SJCRH30 (cell line): ENCODE data around the gene USP6. TPM values are rescaled to one million over a fixed set of nuclear protein-coding genes. Genes with fewer than 3 reads are reported as not detected.
"Not testable (repeated sequence)": the region's sequence is repeated elsewhere in the genome, so short reads cannot be mapped to it uniquely, and the experiment has no call there.

Source experiments
- DNase-seq, 2 experiments: peaks; one replicate each; pipeline ENCODE4 v3.0.0-alpha.2; 2015 to 2020
- H3K27ac ChIP-seq: fragments of 250-450 bp; sonication (Bioruptor Pico); 2 replicates; pipeline ENCODE4 v1.5.1; 2020; ENCODE audit warnings: mild to moderate bottlenecking, moderate library complexity
- H3K27me3 ChIP-seq: fragments of 250-450 bp; sonication (Bioruptor Pico); 2 replicates; pipeline ENCODE4 v1.5.1; 2020; ENCODE audit warnings: mild to moderate bottlenecking, moderate library complexity
- H3K36me3 ChIP-seq: fragments of 250-450 bp; sonication (Bioruptor Pico); 2 replicates; pipeline ENCODE4 v1.5.1; 2020; ENCODE audit warnings: mild to moderate bottlenecking, moderate library complexity
- H3K4me1 ChIP-seq: fragments of 250-450 bp; sonication (Bioruptor Pico); 2 replicates; pipeline ENCODE4 v1.5.1; 2020; ENCODE audit warnings: mild to moderate bottlenecking, moderate library complexity
- H3K4me3 ChIP-seq: fragments of 250-450 bp; sonication (Bioruptor Pico); 2 replicates; pipeline ENCODE4 v1.5.1; 2020; ENCODE audit warnings: mild to moderate bottlenecking, moderate library complexity
- H3K9me3 ChIP-seq: fragments of 250-450 bp; sonication (Bioruptor Pico); replicated peaks from 2 replicates; pipeline ENCODE4 v1.5.1; 2020; ENCODE audit warnings: mild to moderate bottlenecking, moderate library complexity
- total RNA-seq: library from RNA; depleted of rRNA; stranded (reverse); fragments of >200 nt; shearing (Covaris generic); gene quantifications from 2 replicates; pipeline ENCODE4 v1.2.3, GENCODE V29; 2014; rRNA removed

USP6 gene
- total RNA-seq, 1 experiment from 2014 or later: not detected

DNA sequence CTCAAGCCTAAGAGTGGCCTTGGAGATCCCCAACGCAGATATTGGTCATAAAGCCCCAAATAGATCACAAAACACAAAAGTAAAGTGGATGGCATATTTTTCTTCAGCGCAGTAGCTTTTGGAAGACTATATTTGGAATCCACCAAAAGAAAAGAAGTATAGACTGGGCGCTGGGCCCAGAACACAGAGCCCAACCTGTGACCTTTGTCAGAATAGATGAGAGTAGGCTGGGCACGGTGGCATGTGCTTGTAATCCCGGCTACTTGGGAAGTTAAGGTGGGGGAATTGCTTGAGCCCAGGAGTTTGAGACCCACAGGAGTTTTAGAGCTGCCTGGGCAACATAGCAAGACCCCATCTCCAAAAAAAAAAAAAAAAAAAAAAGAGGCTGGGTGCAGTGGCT, 104.2 kb downstream of the USP6 start:
- Histone ChIP-seq H3K36me3 (no peaks in the 10 kb centered on the region), H3K4me1 (no peaks in the 10 kb centered on the region), H3K27me3 (no peaks in the 10 kb centered on the region)

DNA sequence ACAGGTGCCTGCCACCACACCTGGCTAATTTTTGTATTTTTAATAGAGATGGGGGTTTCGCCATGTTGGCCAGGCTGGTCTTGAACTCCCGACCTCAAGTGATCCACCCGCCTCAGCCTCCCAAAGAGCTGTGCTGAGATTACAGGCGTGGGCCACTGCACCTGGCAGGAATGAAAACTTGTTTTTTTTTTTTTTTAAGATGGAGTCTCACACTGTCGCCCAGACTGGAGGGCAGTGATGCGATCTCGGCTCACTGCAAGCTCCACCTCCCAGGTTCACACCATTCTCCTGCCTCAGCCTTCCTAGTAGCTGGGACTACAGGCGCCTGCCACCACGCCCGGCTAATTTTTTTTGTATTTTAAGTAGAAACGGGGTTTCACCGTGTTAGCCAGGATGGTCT, 106.1 kb downstream of the USP6 start:
- H3K27ac ChIP-seq, H3K4me1 ChIP-seq, H3K4me3 ChIP-seq, H3K27me3 ChIP-seq, H3K36me3 ChIP-seq, DNase-seq, H3K9me3 ChIP-seq: not testable (repeated sequence)

More for the DNA sequence above, 104.2 kb downstream of the USP6 start:
- Histone ChIP-seq H3K27ac (no peak overlapping the region), H3K9me3 (no peaks in the 10 kb centered on the region), H3K4me3 (no peak overlapping the region)
- DNase-seq: no peak

Other genes starting within 250 kb of the USP6 start
- gene C17orf107, start 216.5 kb upstream of the USP6 start, total RNA-seq: 0.16 and 0.20 TPM in 2 replicates
- 0.10 and 0.20 TPM in 2 replicates for gene CHRNE, start 212.9 kb upstream of the USP6 start, total RNA-seq
- gene GP1BA, start 183.8 kb upstream of the USP6 start, total RNA-seq: not detected in 2 replicates
- 43.9 and 45.3 TPM in 2 replicates for gene SLC25A11, start 176.0 kb upstream of the USP6 start, total RNA-seq
- 35.7 and 38.7 TPM in 2 replicates for gene RNF167, start 175.8 kb upstream of the USP6 start, total RNA-seq
- gene PFN1, start 167.5 kb upstream of the USP6 start, total RNA-seq: 1,061 and 1,115 TPM in 2 replicates
- gene ENO3, start 164.9 kb upstream of the USP6 start, total RNA-seq: 124 and 129 TPM in 2 replicates
- 36.8 and 39.1 TPM in 2 replicates for gene SPAG7, start 148.2 kb upstream of the USP6 start, total RNA-seq
- gene CAMTA2, start 128.4 kb upstream of the USP6 start, total RNA-seq: 3.7 and 3.9 TPM in 2 replicates
- gene INCA1, start 118.5 kb upstream of the USP6 start, total RNA-seq: not detected in 2 replicates
- 24.2 and 32.7 TPM in 2 replicates for gene KIF1C, start 118.1 kb upstream of the USP6 start, total RNA-seq
- not detected in 2 replicates for gene SLC52A1, start 80.6 kb upstream of the USP6 start, total RNA-seq
- 1.7 and 1.8 TPM in 2 replicates for gene ZFP3, start 37.6 kb upstream of the USP6 start, total RNA-seq
- gene ZNF232, start 4.2 kb upstream of the USP6 start, total RNA-seq: 5.4 and 6.8 TPM in 2 replicates
- gene ZNF594, start 75.8 kb downstream of the USP6 start, total RNA-seq: 10.6 and 12.8 TPM in 2 replicates
- gene SCIMP, start 118.8 kb downstream of the USP6 start, total RNA-seq: not detected in 2 replicates
- 26.8 and 28.9 TPM in 2 replicates for gene RABEP1, start 166.3 kb downstream of the USP6 start, total RNA-seq